ENCODE measurements around the gene IMMT. TPM values are rescaled to one million over a fixed set of nuclear protein-coding genes. Genes with fewer than 3 reads are reported as not detected.

The IMMT gene
- total RNA-seq, 2 donors from 2014 or later = 96.8 to 99.9 TPM

GRCh38 chr2:86143926-86144685 is 51.2 kb downstream of the IMMT start:
- Histone ChIP-seq H3K9me3 (ENCODE audit: control insufficient read depth, low read length) (no peaks in the 10 kb centered on the region), H3K4me1 (ENCODE audit: control insufficient read depth, insufficient read depth, low read length) (peaks cover 4% of the 10 kb centered on the region), H3K27ac (ENCODE audit: low read depth, low read length) (peak overlapping the region; percentile 24), H3K27me3 (ENCODE audit: control insufficient read depth, insufficient read depth, low read length, poor library complexity, severe bottlenecking) (no peaks in the 10 kb centered on the region), H3K9ac (ENCODE audit: extremely low read depth, low read length, poor library complexity, severe bottlenecking) (no peak overlapping the region), H3K36me3 (ENCODE audit: control insufficient read depth, insufficient read depth, low read length) (peaks cover 92% of the 10 kb centered on the region), H3K4me3 (ENCODE audit: low read length) (no peak overlapping the region)
- 93 to 95% methylated on average over 14 of the region's 14 CpGs for WGBS, 2 experiments (ENCODE audit: insufficient coverage in 1 of 2, insufficient read length in 1 of 2)
- H3K36me3 Mint-ChIP-seq (ENCODE audit: low read depth) = peaks cover 73% of the 10 kb centered on the region
- TF ChIP-seq, protein P1, sequence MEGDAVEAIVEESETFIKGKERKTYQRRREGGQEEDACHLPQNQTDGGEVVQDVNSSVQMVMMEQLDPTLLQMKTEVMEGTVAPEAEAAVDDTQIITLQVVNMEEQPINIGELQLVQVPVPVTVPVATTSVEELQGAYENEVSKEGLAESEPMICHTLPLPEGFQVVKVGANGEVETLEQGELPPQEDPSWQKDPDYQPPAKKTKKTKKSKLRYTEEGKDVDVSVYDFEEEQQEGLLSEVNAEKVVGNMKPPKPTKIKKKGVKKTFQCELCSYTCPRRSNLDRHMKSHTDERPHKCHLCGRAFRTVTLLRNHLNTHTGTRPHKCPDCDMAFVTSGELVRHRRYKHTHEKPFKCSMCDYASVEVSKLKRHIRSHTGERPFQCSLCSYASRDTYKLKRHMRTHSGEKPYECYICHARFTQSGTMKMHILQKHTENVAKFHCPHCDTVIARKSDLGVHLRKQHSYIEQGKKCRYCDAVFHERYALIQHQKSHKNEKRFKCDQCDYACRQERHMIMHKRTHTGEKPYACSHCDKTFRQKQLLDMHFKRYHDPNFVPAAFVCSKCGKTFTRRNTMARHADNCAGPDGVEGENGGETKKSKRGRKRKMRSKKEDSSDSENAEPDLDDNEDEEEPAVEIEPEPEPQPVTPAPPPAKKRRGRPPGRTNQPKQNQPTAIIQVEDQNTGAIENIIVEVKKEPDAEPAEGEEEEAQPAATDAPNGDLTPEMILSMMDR (conservative IDR thresholded peaks at IDR 0.05) = no peak
- no peak overlapping the region for H3K4me3 Mint-ChIP-seq
- H3K9me3 Mint-ChIP-seq = no peaks in the 10 kb centered on the region
- no peaks in the 10 kb centered on the region for H3K4me1 Mint-ChIP-seq
- no peak for DNase-seq
- no peaks in the 10 kb centered on the region for H3K27me3 Mint-ChIP-seq (ENCODE audit: insufficient read depth)
- no peak overlapping the region for H3K27ac Mint-ChIP-seq

DNA sequence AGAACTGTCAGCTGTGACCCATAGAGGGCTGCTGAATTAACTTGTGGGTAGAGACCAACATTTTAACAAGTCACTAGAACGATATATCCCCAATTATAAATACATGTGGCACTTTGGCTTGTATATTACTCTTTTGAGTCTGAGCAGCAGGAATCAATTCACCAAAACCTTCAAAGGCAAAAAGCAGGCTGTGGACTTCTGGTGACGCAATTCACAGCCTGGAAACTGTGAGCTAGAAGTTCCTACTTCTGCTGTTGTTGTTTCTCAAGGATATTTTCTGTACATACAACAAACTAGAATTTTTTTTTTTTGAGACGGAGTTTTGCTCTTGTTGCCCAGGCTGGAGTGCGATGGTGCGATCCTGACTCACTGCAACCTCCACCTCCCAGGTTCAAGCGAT is 52.0 kb downstream of the IMMT start:
- H3K27ac Mint-ChIP-seq = peak overlapping the region; percentile 53
- peaks cover 92% of the 10 kb centered on the region for H3K36me3 ChIP-seq (ENCODE audit: control insufficient read depth, insufficient read depth, low read length)
- H3K9ac ChIP-seq (ENCODE audit: extremely low read depth, low read length, poor library complexity, severe bottlenecking) = no peak overlapping the region
- H3K9me3 Mint-ChIP-seq = no peaks in the 10 kb centered on the region
- no peaks in the 10 kb centered on the region for H3K4me1 Mint-ChIP-seq
- H3K4me1 ChIP-seq (ENCODE audit: control insufficient read depth, insufficient read depth, low read length) = peaks cover 4% of the 10 kb centered on the region
- no peaks in the 10 kb centered on the region for H3K9me3 ChIP-seq (ENCODE audit: control insufficient read depth, low read length)
- H3K36me3 Mint-ChIP-seq (ENCODE audit: low read depth) = peaks cover 73% of the 10 kb centered on the region
- no peaks in the 10 kb centered on the region for H3K27me3 ChIP-seq (ENCODE audit: control insufficient read depth, insufficient read depth, low read length, poor library complexity, severe bottlenecking)
- H3K27ac ChIP-seq (ENCODE audit: low read depth, low read length) = no peak overlapping the region
- no peak overlapping the region for H3K4me3 Mint-ChIP-seq
- H3K27me3 Mint-ChIP-seq (ENCODE audit: insufficient read depth) = no peaks in the 10 kb centered on the region
- TF ChIP-seq, protein P1 (conservative IDR thresholded peaks at IDR 0.05) = no peak
- no peak for DNase-seq
- WGBS, 2 experiments (ENCODE audit: insufficient coverage in 1 of 2, insufficient read length in 1 of 2) = 90 to 96% methylated on average over 6 of the region's 6 CpGs
- no peak overlapping the region for H3K4me3 ChIP-seq (ENCODE audit: low read length)

- no peak overlapping the region for H3K4me3 ChIP-seq (ENCODE audit: low read length)
- Mint-ChIP-seq H3K4me1 (no peaks in the 10 kb centered on the region), H3K27ac (peak overlapping the region; percentile 53), H3K9me3 (no peaks in the 10 kb centered on the region), H3K36me3 (ENCODE audit: low read depth) (peaks cover 73% of the 10 kb centered on the region), H3K27me3 (ENCODE audit: insufficient read depth) (no peaks in the 10 kb centered on the region), H3K4me3 (no peak overlapping the region)
- WGBS, 2 experiments (ENCODE audit: insufficient coverage in 1 of 2, insufficient read length in 1 of 2) = 67 to 100% methylated on average over 1 to 2 of the region's 3 CpGs
- peaks cover 92% of the 10 kb centered on the region for H3K36me3 ChIP-seq (ENCODE audit: control insufficient read depth, insufficient read depth, low read length)
- H3K27me3 ChIP-seq (ENCODE audit: control insufficient read depth, insufficient read depth, low read length, poor library complexity, severe bottlenecking) = no peaks in the 10 kb centered on the region
- peaks cover 4% of the 10 kb centered on the region for H3K4me1 ChIP-seq (ENCODE audit: control insufficient read depth, insufficient read depth, low read length)
- TF ChIP-seq, protein P1 (conservative IDR thresholded peaks at IDR 0.05) = no peak
- H3K9ac ChIP-seq (ENCODE audit: extremely low read depth, low read length, poor library complexity, severe bottlenecking) = no peak overlapping the region
- no peak overlapping the region for H3K27ac ChIP-seq (ENCODE audit: low read depth, low read length)
- no peaks in the 10 kb centered on the region for H3K9me3 ChIP-seq (ENCODE audit: control insufficient read depth, low read length)
- DNase-seq = no peak
These were observed 52.6 kb downstream of the IMMT start for GRCh38 chr2:86142436-86143257.
